Glutamatergic neuron (in vitro differentiated cells): ENCODE results near the gene TUBA1A. TPM values are rescaled to one million over a fixed set of nuclear protein-coding genes. Genes with fewer than 3 reads are reported as not detected.
"Not testable (repeated sequence)": the region's sequence is repeated elsewhere in the genome, so short reads cannot be mapped to it uniquely, and the experiment has no call there.

Experiments used
- DNase-seq: peaks from one replicate; pipeline ENCODE4 v3.0.0; 2022
- H3K27ac Mint-ChIP-seq: one replicate; pipeline ENCODE4 v1.8.0; 2020; ENCODE audit warnings: mild to moderate bottlenecking, mixed read lengths, inconsistent platforms; ENCODE audit not compliant: unreplicated experiment
- H3K27me3 Mint-ChIP-seq: one replicate; pipeline ENCODE4 v1.8.0; 2020; ENCODE audit warnings: mild to moderate bottlenecking, moderate library complexity, mixed read lengths, inconsistent platforms; ENCODE audit not compliant: unreplicated experiment
- H3K36me3 Mint-ChIP-seq: one replicate; pipeline ENCODE4 v1.8.0; 2020; ENCODE audit warnings: mild to moderate bottlenecking, mixed read lengths, inconsistent platforms; ENCODE audit not compliant: unreplicated experiment
- H3K4me1 Mint-ChIP-seq: one replicate; pipeline ENCODE4 v1.8.0; 2020; ENCODE audit warnings: mild to moderate bottlenecking, low read depth, mixed read lengths, inconsistent platforms; ENCODE audit not compliant: unreplicated experiment
- H3K4me3 Mint-ChIP-seq: one replicate; pipeline ENCODE4 v1.8.0; 2020; ENCODE audit warnings: mild to moderate bottlenecking, mixed read lengths, inconsistent platforms; ENCODE audit not compliant: unreplicated experiment
- H3K9me3 Mint-ChIP-seq: one replicate; pipeline ENCODE4 v1.8.0; 2020; ENCODE audit warnings: mild to moderate bottlenecking, moderate library complexity, mixed read lengths, inconsistent platforms; ENCODE audit not compliant: unreplicated experiment
- CTCF ChIP-seq: fragments of 200-600 bp; sonication (generic); IDR thresholded peaks from one replicate; pipeline ENCODE4 v1.5.0; 2021; ENCODE audit not compliant: partially characterized antibody, unreplicated experiment
- total RNA-seq: library from RNA; stranded (reverse); fragmentation: NEBNext Ultra II Directional; extraction: Animal tissue kit (Norgen Biotek cat#: 25700); gene quantifications from one replicate; pipeline ENCODE4 v1.2.1, GENCODE V29; 2021; ENCODE audit not compliant: unreplicated experiment

TUBA1A gene
- total RNA-seq, 1 donor from 2014 or later = 7,184 TPM

DNA sequence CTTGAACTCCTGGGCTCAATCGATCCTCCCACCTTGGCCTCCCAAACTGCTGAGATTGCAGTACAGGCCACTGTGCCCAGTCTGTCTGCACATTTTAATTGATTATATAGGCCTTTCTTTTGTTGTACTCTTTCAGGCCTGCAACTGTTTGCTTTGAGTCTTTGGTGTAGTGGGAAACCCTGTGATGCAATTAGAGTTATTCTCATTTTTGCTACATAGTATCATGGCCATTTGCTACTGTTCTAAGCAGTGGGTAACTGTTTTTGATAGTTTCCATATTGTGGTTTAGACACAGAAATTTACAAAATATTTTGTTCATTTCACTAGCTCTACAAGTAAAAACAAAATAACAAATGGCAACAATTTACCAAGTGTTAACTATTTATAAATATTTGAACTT lies 51.4 kb downstream of the TUBA1A start:
- Mint-ChIP-seq H3K4me1 (peaks cover 6% of the 10 kb centered on the region), H3K36me3 (peaks cover 4% of the 10 kb centered on the region), H3K27me3 (no peaks in the 10 kb centered on the region), H3K9me3 (no peaks in the 10 kb centered on the region), H3K4me3 (no peak overlapping the region), H3K27ac (no peak overlapping the region)
- TF ChIP-seq CTCF = no peak
- DNase-seq = no peak

- H3K36me3 Mint-ChIP-seq, DNase-seq, H3K27ac Mint-ChIP-seq, H3K27me3 Mint-ChIP-seq, H3K4me3 Mint-ChIP-seq, H3K9me3 Mint-ChIP-seq: not testable (repeated sequence)
- peaks cover 10% of the 10 kb centered on the region for H3K4me1 Mint-ChIP-seq
Measured at GRCh38 chr12:49136997-49137396, 51.9 kb downstream of the TUBA1A start.

Other genes starting within 250 kb of the TUBA1A start
- 162 TPM for gene ARF3, start 231.6 kb downstream of the TUBA1A start, total RNA-seq
- not detected for gene WNT10B, start 217.3 kb downstream of the TUBA1A start, total RNA-seq
- gene WNT1, start 210.8 kb downstream of the TUBA1A start, total RNA-seq = not detected
- gene DDN, start 189.7 kb downstream of the TUBA1A start, total RNA-seq = 6.4 TPM
- gene PRKAG1, start 170.3 kb downstream of the TUBA1A start, total RNA-seq = 58.2 TPM
- 144 TPM for gene KMT2D, start 128.3 kb downstream of the TUBA1A start, total RNA-seq
- gene RHEBL1, start 119.1 kb downstream of the TUBA1A start, total RNA-seq = 2.3 TPM
- 1.2 TPM for gene DHH, start 94.3 kb downstream of the TUBA1A start, total RNA-seq
- gene LMBR1L, start 78.2 kb downstream of the TUBA1A start, total RNA-seq = 371 TPM
- 924 TPM for gene TUBA1B, start 57.7 kb downstream of the TUBA1A start, total RNA-seq
- gene TUBA1C, start 76.0 kb upstream of the TUBA1A start, total RNA-seq = 66.7 TPM
- gene PRPH, start 106.1 kb upstream of the TUBA1A start, total RNA-seq = 2,189 TPM
- gene TROAP, start 134.2 kb upstream of the TUBA1A start, total RNA-seq = 11.7 TPM
- gene C1QL4, start 148.1 kb upstream of the TUBA1A start, total RNA-seq = 4.8 TPM
- 4.5 TPM for gene DNAJC22, start 157.8 kb upstream of the TUBA1A start, total RNA-seq
- gene SPATS2, start 178.4 kb upstream of the TUBA1A start, total RNA-seq = 43.9 TPM